GM23338 (cell line): Measurements from ENCODE around the gene NEO1. TPM values are rescaled to one million over a fixed set of nuclear protein-coding genes. Genes with fewer than 3 reads are reported as not detected.

Experiments used
- ATAC-seq: fragments of 200-7000 bp; cut with Tn5 transposase; 3 replicates; pipeline ENCODE4 v1.9.1; 2020
- DNase-seq: peaks from one replicate; pipeline ENCODE4 v3.0.0-alpha.2; 2015; ENCODE audit warnings: low spot score
- H2AFZ ChIP-seq: fragments of 200-600 bp; sonication (generic); 2 replicates; pipeline ENCODE4 v1.8.0; 2016; ENCODE audit warnings: antibody characterized with exemption, mild to moderate bottlenecking, moderate library complexity
- H3F3A ChIP-seq: fragments of 200-600 bp; sonication (generic); replicated peaks from 2 replicates; pipeline ENCODE4 v1.8.0; 2017; ENCODE audit warnings: antibody characterized with exemption, mixed run types, low read depth
- H3K27ac ChIP-seq: fragments of 200-600 bp; sonication (generic); 2 replicates; pipeline ENCODE4 v1.6.1; 2016; ENCODE audit warnings: low read depth
- H3K27me3 ChIP-seq: fragments of 200-600 bp; sonication (generic); 2 replicates; pipeline ENCODE4 v1.8.0; 2016; ENCODE audit warnings: mild to moderate bottlenecking, mixed run types, moderate library complexity; ENCODE audit not compliant: insufficient read depth
- H3K36me3 ChIP-seq: fragments of 200-600 bp; sonication (generic); 2 replicates; pipeline ENCODE4 v1.8.0; 2016; ENCODE audit warnings: mild to moderate bottlenecking; ENCODE audit not compliant: insufficient read depth
- H3K4me1 ChIP-seq: fragments of 200-600 bp; sonication (generic); 2 replicates; pipeline ENCODE4 v1.8.0; 2016; ENCODE audit warnings: mild to moderate bottlenecking, moderate library complexity; ENCODE audit not compliant: insufficient read depth
- H3K4me2 ChIP-seq: fragments of 200-600 bp; sonication (generic); 2 replicates; pipeline ENCODE4 v1.7.1; 2017; ENCODE audit warnings: mixed run types
- H3K4me3 ChIP-seq: fragments of 200-600 bp; sonication (generic); 2 replicates; pipeline ENCODE4 v1.6.1; 2016; ENCODE audit warnings: mixed run types
- H3K79me2 ChIP-seq: fragments of 200-600 bp; sonication (generic); replicated peaks from 2 replicates; pipeline ENCODE4 v1.8.0; 2017; ENCODE audit warnings: mild to moderate bottlenecking; ENCODE audit not compliant: insufficient read depth
- H3K9me2 ChIP-seq: fragments of 200-600 bp; sonication (generic); 2 replicates; pipeline ENCODE4 v1.8.0; 2017; ENCODE audit not compliant: insufficient read depth
- H4K20me1 ChIP-seq: fragments of 200-600 bp; sonication (generic); replicated peaks from 2 replicates; pipeline ENCODE4 v1.8.0; 2017; ENCODE audit warnings: mild to moderate bottlenecking; ENCODE audit not compliant: insufficient read depth
- H3K27ac Mint-ChIP-seq: 2 replicates; pipeline ENCODE4 v1.8.0; 2020; ENCODE audit warnings: inconsistent platforms, mild to moderate bottlenecking, moderate library complexity, mixed read lengths
- H3K27me3 Mint-ChIP-seq: 3 replicates; pipeline ENCODE4 v1.8.0; 2022; ENCODE audit warnings: low read depth, mild to moderate bottlenecking, moderate library complexity, mixed read lengths, inconsistent platforms; ENCODE audit not compliant: insufficient read depth, poor library complexity
- H3K36me3 Mint-ChIP-seq: 3 replicates; pipeline ENCODE4 v1.8.0; 2021; ENCODE audit warnings: low read depth, mild to moderate bottlenecking, inconsistent platforms, moderate library complexity, mixed read lengths
- H3K4me1 Mint-ChIP-seq: 3 replicates; pipeline ENCODE4 v1.8.0; 2020; ENCODE audit warnings: mild to moderate bottlenecking, inconsistent platforms, mixed read lengths
- H3K4me3 Mint-ChIP-seq: 3 replicates; pipeline ENCODE4 v1.8.0; 2021; ENCODE audit warnings: moderate library complexity, mild to moderate bottlenecking, inconsistent platforms, mixed read lengths
- H3K9me3 Mint-ChIP-seq: 3 replicates; pipeline ENCODE4 v1.8.0; 2020; ENCODE audit warnings: moderate library complexity, mild to moderate bottlenecking, inconsistent platforms, mixed read lengths
- CREB1 ChIP-seq: fragments of 250-450 bp; sonication (Bioruptor Pico); IDR thresholded peaks from 2 replicates; pipeline ENCODE4 v1.5.0; 2020; ENCODE audit warnings: low read depth, mild to moderate bottlenecking, moderate library complexity
- EZH2 ChIP-seq: fragments of 200-600 bp; sonication (generic); IDR thresholded peaks from one replicate; pipeline ENCODE4 v1.8.0; 2017; ENCODE audit warnings: antibody characterized with exemption, mild to moderate bottlenecking, low read depth; ENCODE audit not compliant: unreplicated experiment
- EZH2phosphoT487 ChIP-seq: fragments of 200-600 bp; sonication (generic); IDR thresholded peaks from one replicate; pipeline ENCODE4 v1.8.1; 2018; ENCODE audit warnings: antibody characterized with exemption; ENCODE audit not compliant: unreplicated experiment
- JUNB ChIP-seq: IDR thresholded peaks from one replicate; pipeline ENCODE4 v1.6.1; 2016; ENCODE audit warnings: antibody characterized with exemption; ENCODE audit not compliant: unreplicated experiment
- NANOG ChIP-seq: IDR thresholded peaks from 2 replicates; pipeline ENCODE4 v1.6.1; 2016; ENCODE audit warnings: antibody characterized with exemption, borderline replicate concordance
- POLR2AphosphoS5 ChIP-seq: IDR thresholded peaks from 2 replicates; pipeline ENCODE4 v1.6.1; 2016; ENCODE audit warnings: antibody characterized with exemption, low read depth
- STAT1 ChIP-seq: IDR thresholded peaks from one replicate; pipeline ENCODE4 v1.6.1; 2016; ENCODE audit warnings: antibody characterized with exemption; ENCODE audit not compliant: unreplicated experiment
- ZNF114 ChIP-seq: fragments of 250-450 bp; sonication (Bioruptor Pico); IDR thresholded peaks from 2 replicates; pipeline ENCODE4 v1.5.0; 2020; ENCODE audit warnings: mild to moderate bottlenecking, moderate library complexity
- ZNF331 ChIP-seq: fragments of 250-450 bp; sonication (Bioruptor Pico); IDR thresholded peaks from 2 replicates; pipeline ENCODE4 v1.5.0; 2020; ENCODE audit warnings: low read depth, mild to moderate bottlenecking, moderate library complexity
- polyA plus RNA-seq: library from polyadenylated mRNA; unstranded; fragments of >200 nt; fragmentation: Nextera tagmentation; extraction: Ambion mirVana; gene quantifications from 2 replicates; pipeline ENCODE4 v1.2.1, GENCODE V29; 2016
- total RNA-seq: library from RNA; depleted of rRNA; stranded (reverse); fragments of >200 nt; shearing (Covaris generic); gene quantifications from 2 replicates; pipeline ENCODE4 v1.2.3, GENCODE V29; 2014
- TF ChIP-seq, protein P1 (sequence below), 2 experiments: fragments of 200-600 bp in 1 of 2; sonication (generic) in 1 of 2; conservative IDR thresholded peaks; 2 replicates each; pipeline versions ENCODE4 v1.5.1 to v1.6.1; 2016 to 2017; ENCODE audit warnings: antibody characterized with exemption in 2 of 2, low read depth in 2 of 2, mild to moderate bottlenecking in 2 of 2, moderate library complexity in 1 of 2
- TF ChIP-seq, protein P2 (sequence below): IDR thresholded peaks from 2 replicates; pipeline ENCODE4 v1.6.1; 2016; ENCODE audit warnings: antibody characterized with exemption
- TF ChIP-seq, protein P3 (sequence below): fragments of 250-450 bp; sonication (Bioruptor Pico); IDR thresholded peaks from 2 replicates; pipeline ENCODE4 v1.5.0; 2020; ENCODE audit warnings: mild to moderate bottlenecking, moderate library complexity
- TF ChIP-seq, protein P4 (sequence below): IDR thresholded peaks from one replicate; pipeline ENCODE4 v1.6.1; 2018; ENCODE audit warnings: antibody characterized with exemption; ENCODE audit not compliant: unreplicated experiment

The NEO1 gene
- total and polyA plus RNA-seq, 2 experiments from 2014 or later: 8.4 to 45.8 TPM

DNA sequence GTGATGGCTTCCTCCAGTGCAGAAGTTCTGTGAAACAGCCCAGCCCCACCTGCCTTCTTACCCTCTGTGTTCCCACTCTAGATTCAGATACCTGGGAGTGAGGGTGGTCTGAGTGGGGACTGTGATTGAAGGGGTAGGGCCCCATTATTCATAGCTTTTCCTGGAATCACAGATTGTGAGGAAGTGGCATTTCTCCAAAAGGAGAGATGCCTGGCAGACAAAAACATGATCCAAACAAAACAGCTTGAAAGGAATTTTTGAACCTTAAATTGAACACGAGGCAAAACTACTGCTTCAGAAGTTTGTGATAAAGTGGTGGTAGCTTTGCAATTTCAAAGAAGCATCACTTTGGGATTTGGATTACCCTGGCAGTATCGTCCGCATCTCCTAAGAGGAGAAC, 29.2 kb upstream of the NEO1 start:
- no peaks in the 10 kb centered on the region for H3K36me3 ChIP-seq
- H3K4me2 ChIP-seq: no peak overlapping the region
- H3K4me1 Mint-ChIP-seq: peaks cover 45% of the 10 kb centered on the region

More for the DNA sequence above, 29.2 kb upstream of the NEO1 start:
- TF ChIP-seq ZNF331 (CRISPR knock-in tag): no peak
- TF ChIP-seq POLR2AphosphoS5: no peak
- TF ChIP-seq, protein P1, sequence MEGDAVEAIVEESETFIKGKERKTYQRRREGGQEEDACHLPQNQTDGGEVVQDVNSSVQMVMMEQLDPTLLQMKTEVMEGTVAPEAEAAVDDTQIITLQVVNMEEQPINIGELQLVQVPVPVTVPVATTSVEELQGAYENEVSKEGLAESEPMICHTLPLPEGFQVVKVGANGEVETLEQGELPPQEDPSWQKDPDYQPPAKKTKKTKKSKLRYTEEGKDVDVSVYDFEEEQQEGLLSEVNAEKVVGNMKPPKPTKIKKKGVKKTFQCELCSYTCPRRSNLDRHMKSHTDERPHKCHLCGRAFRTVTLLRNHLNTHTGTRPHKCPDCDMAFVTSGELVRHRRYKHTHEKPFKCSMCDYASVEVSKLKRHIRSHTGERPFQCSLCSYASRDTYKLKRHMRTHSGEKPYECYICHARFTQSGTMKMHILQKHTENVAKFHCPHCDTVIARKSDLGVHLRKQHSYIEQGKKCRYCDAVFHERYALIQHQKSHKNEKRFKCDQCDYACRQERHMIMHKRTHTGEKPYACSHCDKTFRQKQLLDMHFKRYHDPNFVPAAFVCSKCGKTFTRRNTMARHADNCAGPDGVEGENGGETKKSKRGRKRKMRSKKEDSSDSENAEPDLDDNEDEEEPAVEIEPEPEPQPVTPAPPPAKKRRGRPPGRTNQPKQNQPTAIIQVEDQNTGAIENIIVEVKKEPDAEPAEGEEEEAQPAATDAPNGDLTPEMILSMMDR (conservative IDR thresholded peaks at IDR 0.05; ENCODE audit: low read depth in 2 of 2): no peak
- no peak for TF ChIP-seq EZH2
- TF ChIP-seq ZNF114: no peak
- TF ChIP-seq STAT1: no peak
- TF ChIP-seq, protein P2, sequence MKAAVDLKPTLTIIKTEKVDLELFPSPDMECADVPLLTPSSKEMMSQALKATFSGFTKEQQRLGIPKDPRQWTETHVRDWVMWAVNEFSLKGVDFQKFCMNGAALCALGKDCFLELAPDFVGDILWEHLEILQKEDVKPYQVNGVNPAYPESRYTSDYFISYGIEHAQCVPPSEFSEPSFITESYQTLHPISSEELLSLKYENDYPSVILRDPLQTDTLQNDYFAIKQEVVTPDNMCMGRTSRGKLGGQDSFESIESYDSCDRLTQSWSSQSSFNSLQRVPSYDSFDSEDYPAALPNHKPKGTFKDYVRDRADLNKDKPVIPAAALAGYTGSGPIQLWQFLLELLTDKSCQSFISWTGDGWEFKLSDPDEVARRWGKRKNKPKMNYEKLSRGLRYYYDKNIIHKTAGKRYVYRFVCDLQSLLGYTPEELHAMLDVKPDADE: no peak
- no peak for TF ChIP-seq NANOG
- TF ChIP-seq, protein P3, sequence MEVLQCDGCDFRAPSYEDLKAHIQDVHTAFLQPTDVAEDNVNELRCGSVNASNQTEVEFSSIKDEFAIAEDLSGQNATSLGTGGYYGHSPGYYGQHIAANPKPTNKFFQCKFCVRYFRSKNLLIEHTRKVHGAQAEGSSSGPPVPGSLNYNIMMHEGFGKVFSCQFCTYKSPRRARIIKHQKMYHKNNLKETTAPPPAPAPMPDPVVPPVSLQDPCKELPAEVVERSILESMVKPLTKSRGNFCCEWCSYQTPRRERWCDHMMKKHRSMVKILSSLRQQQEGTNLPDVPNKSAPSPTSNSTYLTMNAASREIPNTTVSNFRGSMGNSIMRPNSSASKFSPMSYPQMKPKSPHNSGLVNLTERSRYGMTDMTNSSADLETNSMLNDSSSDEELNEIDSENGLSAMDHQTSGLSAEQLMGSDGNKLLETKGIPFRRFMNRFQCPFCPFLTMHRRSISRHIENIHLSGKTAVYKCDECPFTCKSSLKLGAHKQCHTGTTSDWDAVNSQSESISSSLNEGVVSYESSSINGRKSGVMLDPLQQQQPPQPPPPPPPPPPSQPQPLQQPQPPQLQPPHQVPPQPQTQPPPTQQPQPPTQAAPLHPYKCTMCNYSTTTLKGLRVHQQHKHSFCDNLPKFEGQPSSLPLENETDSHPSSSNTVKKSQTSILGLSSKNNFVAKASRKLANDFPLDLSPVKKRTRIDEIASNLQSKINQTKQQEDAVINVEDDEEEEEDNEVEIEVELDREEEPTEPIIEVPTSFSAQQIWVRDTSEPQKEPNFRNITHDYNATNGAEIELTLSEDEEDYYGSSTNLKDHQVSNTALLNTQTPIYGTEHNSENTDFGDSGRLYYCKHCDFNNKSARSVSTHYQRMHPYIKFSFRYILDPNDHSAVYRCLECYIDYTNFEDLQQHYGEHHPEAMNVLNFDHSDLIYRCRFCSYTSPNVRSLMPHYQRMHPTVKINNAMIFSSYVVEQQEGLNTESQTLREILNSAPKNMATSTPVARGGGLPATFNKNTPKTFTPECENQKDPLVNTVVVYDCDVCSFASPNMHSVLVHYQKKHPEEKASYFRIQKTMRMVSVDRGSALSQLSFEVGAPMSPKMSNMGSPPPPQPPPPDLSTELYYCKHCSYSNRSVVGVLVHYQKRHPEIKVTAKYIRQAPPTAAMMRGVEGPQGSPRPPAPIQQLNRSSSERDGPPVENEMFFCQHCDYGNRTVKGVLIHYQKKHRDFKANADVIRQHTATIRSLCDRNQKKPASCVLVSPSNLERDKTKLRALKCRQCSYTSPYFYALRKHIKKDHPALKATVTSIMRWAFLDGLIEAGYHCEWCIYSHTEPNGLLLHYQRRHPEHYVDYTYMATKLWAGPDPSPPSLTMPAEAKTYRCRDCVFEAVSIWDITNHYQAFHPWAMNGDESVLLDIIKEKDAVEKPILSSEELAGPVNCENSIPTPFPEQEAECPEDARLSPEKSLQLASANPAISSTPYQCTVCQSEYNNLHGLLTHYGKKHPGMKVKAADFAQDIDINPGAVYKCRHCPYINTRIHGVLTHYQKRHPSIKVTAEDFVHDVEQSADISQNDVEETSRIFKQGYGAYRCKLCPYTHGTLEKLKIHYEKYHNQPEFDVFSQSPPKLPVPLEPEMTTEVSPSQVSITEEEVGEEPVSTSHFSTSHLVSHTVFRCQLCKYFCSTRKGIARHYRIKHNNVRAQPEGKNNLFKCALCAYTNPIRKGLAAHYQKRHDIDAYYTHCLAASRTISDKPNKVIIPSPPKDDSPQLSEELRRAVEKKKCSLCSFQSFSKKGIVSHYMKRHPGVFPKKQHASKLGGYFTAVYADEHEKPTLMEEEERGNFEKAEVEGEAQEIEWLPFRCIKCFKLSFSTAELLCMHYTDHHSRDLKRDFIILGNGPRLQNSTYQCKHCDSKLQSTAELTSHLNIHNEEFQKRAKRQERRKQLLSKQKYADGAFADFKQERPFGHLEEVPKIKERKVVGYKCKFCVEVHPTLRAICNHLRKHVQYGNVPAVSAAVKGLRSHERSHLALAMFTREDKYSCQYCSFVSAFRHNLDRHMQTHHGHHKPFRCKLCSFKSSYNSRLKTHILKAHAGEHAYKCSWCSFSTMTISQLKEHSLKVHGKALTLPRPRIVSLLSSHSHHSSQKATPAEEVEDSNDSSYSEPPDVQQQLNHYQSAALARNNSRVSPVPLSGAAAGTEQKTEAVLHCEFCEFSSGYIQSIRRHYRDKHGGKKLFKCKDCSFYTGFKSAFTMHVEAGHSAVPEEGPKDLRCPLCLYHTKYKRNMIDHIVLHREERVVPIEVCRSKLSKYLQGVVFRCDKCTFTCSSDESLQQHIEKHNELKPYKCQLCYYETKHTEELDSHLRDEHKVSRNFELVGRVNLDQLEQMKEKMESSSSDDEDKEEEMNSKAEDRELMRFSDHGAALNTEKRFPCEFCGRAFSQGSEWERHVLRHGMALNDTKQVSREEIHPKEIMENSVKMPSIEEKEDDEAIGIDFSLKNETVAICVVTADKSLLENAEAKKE (CRISPR knock-in tag): no peak
- no peak for TF ChIP-seq JUNB
- no peak for TF ChIP-seq CREB1
- no peak for TF ChIP-seq EZH2phosphoT487
- TF ChIP-seq, protein P4, sequence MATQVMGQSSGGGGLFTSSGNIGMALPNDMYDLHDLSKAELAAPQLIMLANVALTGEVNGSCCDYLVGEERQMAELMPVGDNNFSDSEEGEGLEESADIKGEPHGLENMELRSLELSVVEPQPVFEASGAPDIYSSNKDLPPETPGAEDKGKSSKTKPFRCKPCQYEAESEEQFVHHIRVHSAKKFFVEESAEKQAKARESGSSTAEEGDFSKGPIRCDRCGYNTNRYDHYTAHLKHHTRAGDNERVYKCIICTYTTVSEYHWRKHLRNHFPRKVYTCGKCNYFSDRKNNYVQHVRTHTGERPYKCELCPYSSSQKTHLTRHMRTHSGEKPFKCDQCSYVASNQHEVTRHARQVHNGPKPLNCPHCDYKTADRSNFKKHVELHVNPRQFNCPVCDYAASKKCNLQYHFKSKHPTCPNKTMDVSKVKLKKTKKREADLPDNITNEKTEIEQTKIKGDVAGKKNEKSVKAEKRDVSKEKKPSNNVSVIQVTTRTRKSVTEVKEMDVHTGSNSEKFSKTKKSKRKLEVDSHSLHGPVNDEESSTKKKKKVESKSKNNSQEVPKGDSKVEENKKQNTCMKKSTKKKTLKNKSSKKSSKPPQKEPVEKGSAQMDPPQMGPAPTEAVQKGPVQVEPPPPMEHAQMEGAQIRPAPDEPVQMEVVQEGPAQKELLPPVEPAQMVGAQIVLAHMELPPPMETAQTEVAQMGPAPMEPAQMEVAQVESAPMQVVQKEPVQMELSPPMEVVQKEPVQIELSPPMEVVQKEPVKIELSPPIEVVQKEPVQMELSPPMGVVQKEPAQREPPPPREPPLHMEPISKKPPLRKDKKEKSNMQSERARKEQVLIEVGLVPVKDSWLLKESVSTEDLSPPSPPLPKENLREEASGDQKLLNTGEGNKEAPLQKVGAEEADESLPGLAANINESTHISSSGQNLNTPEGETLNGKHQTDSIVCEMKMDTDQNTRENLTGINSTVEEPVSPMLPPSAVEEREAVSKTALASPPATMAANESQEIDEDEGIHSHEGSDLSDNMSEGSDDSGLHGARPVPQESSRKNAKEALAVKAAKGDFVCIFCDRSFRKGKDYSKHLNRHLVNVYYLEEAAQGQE: no peak
- Histone ChIP-seq H3K79me2 (no peaks in the 10 kb centered on the region), H4K20me1 (no peaks in the 10 kb centered on the region), H3K4me1 (peaks cover 36% of the 10 kb centered on the region), H3K9me2 (peaks cover 12% of the 10 kb centered on the region), H2AFZ (no peak overlapping the region), H3K4me3 (no peak overlapping the region), H3F3A (no peaks in the 10 kb centered on the region), H3K27me3 (no peaks in the 10 kb centered on the region), H3K27ac (no peak overlapping the region)
- Mint-ChIP-seq H3K9me3 (no peaks in the 10 kb centered on the region), H3K27me3 (peaks cover 4% of the 10 kb centered on the region), H3K27ac (no peak overlapping the region), H3K36me3 (no peaks in the 10 kb centered on the region), H3K4me3 (no peak overlapping the region)
- ATAC-seq: no peak
- no peak for DNase-seq
